Loucy (cell line): Measurements from ENCODE around the gene ENPP1.

ENCODE experiments used
- EZH2phosphoT487 ChIP-seq: fragments of 200-600 bp; IDR thresholded peaks from 2 replicates; pipeline ENCODE4 v1.6.1; 2018; ENCODE audit warnings: antibody characterized with exemption, mild to moderate bottlenecking, moderate library complexity, borderline replicate concordance
- TF ChIP-seq, protein P1 (sequence below): fragments of 200-600 bp; sonication (generic); conservative IDR thresholded peaks from 2 replicates; pipeline ENCODE4 v1.5.1; 2014; ENCODE audit warnings: mild to moderate bottlenecking, antibody characterized with exemption, low read length

GRCh38 chr6:131867744-131868143, 59.9 kb downstream of the ENPP1 start:
- TF ChIP-seq, protein P1, sequence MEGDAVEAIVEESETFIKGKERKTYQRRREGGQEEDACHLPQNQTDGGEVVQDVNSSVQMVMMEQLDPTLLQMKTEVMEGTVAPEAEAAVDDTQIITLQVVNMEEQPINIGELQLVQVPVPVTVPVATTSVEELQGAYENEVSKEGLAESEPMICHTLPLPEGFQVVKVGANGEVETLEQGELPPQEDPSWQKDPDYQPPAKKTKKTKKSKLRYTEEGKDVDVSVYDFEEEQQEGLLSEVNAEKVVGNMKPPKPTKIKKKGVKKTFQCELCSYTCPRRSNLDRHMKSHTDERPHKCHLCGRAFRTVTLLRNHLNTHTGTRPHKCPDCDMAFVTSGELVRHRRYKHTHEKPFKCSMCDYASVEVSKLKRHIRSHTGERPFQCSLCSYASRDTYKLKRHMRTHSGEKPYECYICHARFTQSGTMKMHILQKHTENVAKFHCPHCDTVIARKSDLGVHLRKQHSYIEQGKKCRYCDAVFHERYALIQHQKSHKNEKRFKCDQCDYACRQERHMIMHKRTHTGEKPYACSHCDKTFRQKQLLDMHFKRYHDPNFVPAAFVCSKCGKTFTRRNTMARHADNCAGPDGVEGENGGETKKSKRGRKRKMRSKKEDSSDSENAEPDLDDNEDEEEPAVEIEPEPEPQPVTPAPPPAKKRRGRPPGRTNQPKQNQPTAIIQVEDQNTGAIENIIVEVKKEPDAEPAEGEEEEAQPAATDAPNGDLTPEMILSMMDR: no peak
- TF ChIP-seq EZH2phosphoT487: no peak
